Measurements from ENCODE around the gene PRR13. TPM values are rescaled to one million over a fixed set of nuclear protein-coding genes. Genes with fewer than 3 reads are reported as not detected.
"Not testable (repeated sequence)": the region's sequence is repeated elsewhere in the genome, so short reads cannot be mapped to it uniquely, and the experiment has no call there.

Gene PRR13, protein sequence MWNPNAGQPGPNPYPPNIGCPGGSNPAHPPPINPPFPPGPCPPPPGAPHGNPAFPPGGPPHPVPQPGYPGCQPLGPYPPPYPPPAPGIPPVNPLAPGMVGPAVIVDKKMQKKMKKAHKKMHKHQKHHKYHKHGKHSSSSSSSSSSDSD
- 100 to 1,000 TPM in 3 of 4 donors, 10 to 100 TPM in 1; 67.9 to 183 (median 175) TPM for polyA plus RNA-seq (ENCODE audit: insufficient read length in 4 of 4)

DNA sequence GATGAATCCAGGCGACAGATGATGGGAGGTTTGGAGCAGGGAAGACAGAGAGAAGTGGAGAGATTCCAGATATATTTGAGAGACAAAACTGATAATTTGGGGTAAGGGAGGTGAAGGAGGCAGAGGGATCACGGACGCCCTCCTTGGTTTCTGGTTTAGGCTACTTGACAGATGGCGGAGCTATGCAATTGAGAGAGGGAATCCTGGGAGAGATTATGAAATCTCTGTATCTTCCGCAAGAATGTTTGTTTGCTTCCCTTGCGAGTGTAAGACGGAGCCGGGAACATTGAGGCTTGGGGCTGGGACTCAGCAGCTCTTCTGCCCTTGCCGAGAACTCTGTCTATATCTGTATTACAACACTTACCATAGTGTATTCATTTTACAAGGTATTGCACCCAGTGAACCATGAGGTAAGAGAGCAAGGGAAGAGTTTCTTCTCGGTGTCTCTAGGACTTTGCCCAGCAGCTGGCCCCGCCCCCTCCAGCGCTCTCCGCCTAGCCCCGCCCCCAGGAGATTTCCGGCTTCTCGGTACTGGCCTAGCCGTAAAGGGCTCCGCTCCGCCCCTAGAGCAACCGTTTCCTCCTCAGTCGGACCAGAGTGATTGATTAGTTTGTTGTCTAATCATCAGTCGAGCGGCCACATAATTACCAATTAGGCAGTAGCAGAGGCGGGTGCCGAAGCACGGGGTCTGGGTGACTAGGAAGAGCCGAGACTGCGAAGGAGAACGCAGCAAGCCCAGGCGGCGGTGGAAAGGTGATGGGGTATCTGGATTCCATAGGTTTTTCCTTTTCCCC is at the start of gene PRR13:
Gene PRR13, plus strand, starts transcription at position 695 of the 794 bp plus-strand sequence. CDS start 981 bp downstream, outside the sequence.
- peak; percentile 93 to 98 (median 96) for DNase-seq (ENCODE audit: low read depth in 4 of 4, low spot score in 3 of 4)

DNA sequence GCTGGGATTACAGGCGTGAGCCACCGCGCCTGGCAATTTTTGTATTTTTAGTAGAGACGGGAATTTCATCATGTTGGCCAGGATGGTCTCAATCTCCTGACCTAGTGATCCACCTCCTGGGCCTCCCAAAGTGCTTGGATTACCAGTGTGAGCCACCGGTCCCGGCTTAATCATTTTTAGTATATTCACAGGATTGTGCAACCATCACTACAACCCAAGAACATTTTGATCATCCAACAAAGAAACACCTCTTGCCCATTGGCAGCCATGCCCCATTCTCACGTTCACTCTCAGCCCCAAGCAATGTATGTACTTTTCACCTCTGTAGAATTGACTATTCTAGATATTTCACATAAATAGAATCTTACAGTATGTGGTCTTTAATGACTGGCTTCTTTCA is 41.6 kb upstream of the PRR13 start:
- DNase-seq (ENCODE audit: low read depth in 4 of 4, low spot score in 3 of 4) = no peak

DNA sequence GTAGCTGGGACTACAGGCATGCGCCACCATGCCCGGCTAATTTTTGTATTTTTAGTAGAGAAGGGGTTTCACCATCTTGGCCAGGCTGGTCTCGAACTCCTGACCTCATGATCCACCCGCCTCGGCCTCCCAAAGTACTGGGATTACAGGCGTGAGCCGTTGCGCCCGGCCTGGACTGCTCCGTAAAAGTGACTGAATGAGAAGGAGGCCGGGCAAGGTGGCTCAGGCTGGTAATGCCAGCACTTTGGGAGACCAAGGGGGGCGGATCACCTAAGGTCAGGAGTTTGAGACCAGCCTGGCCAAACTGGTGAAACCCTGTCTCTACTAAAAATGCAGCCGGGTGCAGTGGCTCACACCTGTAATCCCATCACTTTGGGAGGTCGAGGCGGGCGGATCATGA is 39.2 kb upstream of the PRR13 start:
- DNase-seq (ENCODE audit: low read depth in 4 of 4, low spot score in 3 of 4) = not testable (repeated sequence)

DNA sequence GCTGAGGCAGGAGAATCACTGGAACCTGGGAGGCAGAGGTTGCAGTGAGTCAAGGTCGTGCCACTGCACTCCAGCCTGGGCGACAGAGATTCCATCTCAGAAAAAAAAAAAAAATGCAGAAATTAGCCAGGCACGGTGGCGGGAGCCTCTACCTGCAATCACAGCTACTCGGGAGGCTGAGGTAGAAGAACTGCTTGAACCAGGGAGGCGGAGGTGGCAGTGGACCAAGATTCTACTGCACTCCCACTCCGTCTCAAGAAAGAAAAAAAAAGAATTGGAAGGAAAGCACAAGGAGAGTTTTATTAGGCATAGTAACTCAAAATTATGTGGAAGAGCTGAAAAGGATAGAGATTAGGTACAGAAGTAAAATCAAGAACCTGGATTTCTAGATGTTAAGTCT is 38.7 kb upstream of the PRR13 start:
- no peak for DNase-seq (ENCODE audit: low read depth in 4 of 4, low spot score in 3 of 4)

DNA sequence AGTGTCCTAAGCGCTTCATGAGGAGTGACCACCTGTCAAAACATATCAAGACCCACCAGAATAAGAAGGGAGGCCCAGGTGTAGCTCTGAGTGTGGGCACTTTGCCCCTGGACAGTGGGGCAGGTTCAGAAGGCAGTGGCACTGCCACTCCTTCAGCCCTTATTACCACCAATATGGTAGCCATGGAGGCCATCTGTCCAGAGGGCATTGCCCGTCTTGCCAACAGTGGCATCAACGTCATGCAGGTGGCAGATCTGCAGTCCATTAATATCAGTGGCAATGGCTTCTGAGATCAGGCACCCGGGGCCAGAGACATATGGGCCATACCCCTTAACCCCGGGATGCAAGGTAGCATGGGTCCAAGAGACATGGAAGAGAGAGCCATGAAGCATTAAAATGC is 30.6 kb upstream of the PRR13 start:
- no peak for DNase-seq (ENCODE audit: low read depth in 4 of 4, low spot score in 3 of 4)

DNA sequence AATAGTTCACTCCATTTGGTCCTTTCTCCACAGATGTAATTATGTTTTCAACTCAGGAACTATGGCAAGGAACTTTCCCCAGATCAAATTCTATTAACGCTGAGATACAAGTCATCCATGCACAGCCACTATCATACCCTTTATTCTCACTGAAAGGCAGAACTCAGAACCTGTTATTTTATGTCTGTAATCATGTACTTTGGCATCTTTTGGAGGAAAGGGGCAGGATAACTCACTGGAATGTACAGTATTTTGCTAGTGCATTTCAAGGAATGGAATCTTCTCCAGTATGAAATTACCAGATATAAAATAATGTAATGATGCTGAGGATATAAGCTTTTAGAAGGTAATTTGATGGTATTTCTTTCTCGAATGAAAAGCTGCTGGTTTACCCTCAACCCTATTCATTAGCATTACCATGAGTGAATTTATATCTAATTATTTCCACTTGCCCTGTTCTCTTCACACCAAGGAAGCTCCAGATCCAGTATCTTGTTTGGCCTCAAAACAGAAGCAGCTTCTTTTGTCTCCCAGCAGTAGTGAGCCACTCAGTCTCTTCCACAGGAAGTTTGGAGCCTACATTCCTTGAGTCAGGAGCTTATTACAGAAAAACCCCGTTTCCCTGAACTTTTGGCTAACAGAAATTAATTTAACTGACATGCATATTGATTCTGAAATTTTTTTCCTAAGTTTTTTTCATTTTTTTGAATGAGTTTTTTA is 27.9 kb upstream of the PRR13 start:
- no peak for DNase-seq (ENCODE audit: low read depth in 4 of 4, low spot score in 3 of 4)

DNA sequence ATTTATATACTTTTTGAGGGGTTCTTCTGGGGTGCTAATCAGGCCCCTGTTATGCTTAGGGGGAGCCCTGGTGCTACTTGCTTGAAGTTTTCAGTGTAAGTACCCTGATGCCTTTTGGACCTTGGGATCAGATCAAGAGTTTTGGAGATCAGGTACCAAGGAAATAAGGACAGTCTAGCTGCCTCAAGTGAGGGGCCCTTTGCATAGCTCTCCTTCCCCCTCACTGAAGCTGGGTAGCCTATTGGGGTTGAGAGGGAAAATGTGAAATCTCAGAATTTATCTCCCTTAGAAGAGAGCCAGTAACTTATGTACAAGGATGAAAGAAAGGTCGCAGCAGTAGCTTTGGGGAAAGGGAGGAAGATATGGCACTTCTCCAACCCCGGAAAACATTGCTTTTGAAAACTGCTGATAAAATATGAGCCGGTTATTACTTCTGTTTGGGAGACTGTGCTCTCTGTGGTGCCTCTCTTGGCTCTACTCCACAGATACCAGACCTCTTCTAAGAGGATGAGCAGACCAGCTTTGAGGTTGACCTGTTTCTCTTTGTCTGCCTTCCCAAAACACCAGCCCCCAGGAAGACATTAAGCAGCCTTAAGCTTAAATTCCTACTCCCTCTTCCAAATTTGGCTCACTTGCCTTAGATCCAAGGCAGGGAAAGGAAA is 26.6 kb upstream of the PRR13 start:
- no peak for DNase-seq (ENCODE audit: low read depth in 4 of 4, low spot score in 3 of 4)

DNA sequence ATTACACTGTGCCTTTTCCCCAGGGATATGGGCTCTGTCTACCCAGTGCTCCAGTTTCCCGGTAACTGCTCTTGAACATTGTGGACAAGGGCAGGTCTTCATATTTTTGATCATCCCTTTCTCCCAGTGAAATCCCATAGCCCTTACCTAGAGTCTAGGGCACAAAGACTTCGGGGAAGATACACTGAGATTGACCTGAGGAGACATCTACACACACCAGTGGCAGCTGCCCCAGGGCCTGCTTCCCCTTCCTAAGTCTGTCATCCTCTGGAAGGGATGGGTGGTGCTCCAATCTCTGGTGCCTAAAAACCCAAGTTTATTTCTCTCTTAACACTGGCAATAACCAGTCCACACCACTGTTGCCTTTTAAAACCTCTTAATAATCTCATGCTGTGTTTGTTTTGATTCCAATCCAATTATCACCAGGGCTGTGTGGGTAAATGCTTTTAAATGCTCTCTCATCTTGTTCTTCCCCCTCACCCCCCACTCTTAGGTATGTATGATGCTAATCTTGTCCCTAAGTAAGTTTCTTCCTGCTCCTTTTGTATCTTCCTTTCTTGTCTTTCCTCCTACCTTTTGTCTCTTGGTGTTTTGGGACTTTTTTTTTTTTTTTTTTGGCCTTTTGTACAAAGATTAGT is 25.7 kb upstream of the PRR13 start:
- not testable (repeated sequence) for DNase-seq (ENCODE audit: low read depth in 4 of 4, low spot score in 3 of 4)

DNA sequence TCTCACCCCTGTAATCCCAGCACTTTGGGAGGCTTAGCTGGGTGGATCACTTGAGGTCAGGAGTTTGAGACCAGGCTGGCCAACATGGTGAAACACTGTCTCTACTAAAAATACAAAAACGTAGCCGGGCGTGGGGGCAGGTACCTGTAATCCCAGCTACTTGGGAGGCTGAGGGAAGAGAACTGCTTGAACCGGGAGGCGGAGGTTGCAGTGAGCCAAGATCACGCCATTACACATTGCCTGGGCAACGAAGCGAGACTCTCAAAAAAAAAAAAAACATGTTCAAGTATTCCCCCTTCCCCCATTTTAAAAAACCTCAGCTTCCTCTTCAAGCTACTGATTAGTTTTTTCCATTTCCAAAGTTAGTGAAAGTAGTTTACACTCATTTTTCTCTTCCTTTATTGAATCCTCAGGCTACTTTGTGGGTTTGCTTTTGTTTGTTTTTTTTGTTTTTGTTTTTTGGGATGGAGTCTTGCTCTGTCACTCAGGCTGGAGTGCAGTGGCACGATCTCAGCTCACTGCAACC is 24.2 kb upstream of the PRR13 start:
- DNase-seq (ENCODE audit: low read depth in 4 of 4, low spot score in 3 of 4) = not testable (repeated sequence)

DNA sequence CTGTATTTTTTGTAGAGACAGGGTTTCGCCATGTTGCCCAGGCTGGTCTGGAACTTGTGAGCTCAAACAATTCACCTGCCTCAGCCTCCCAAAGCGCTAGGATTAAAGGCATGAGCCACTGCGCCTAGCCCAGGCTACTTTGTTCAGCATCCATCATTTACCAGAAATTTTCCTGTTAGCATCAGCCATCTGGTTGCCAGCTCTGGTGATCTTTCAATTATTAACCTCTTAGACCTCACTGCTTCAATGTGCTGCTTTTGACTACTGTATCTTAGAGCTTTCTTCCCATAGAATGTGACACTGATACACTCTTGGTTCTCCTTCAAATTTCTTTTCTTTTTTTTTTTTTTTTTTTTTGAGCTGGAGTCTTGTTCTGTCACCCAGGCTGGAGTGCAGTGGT is 23.3 kb upstream of the PRR13 start:
- DNase-seq (ENCODE audit: low read depth in 4 of 4, low spot score in 3 of 4) = no peak

DNA sequence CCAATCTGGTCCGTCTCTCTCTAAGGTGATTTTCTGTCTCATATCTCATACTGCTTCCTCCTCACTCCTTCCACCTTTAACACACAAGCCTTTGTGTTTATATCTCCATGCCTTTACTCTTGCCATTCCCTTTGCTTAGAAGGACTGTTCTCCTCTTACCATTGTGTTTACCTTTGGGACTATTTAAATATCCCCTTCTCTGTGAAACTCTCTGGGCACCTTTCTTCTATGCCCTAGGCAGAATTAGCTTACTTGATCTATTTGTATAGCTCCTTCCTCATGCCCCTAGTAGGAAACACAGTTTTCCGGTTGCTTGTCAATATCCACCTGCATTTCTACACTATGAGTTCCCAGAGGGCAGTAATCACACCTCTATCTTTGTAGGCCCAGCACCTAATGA is 21.8 kb upstream of the PRR13 start:
- no peak for DNase-seq (ENCODE audit: low read depth in 4 of 4, low spot score in 3 of 4)

DNA sequence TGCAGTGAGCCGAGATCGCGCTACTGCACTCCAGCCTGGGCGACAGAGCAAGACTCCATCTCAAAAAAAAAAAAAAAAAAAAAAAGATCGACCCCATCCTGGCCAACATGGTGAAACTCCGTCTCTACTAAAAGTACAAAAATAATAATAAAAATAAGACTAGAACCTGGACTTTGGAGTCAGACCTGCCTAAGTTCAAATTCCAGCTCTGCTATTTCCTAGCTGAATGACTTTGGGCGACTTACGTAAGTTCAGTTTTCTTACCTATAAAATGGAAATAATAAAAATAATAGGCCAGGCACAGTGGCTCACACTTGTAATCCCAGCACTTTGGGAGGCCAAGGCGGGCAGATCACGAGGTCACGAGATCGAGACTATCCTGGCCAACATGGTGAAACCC is 19.3 kb upstream of the PRR13 start:
- DNase-seq (ENCODE audit: low read depth in 4 of 4, low spot score in 3 of 4) = not testable (repeated sequence)

DNA sequence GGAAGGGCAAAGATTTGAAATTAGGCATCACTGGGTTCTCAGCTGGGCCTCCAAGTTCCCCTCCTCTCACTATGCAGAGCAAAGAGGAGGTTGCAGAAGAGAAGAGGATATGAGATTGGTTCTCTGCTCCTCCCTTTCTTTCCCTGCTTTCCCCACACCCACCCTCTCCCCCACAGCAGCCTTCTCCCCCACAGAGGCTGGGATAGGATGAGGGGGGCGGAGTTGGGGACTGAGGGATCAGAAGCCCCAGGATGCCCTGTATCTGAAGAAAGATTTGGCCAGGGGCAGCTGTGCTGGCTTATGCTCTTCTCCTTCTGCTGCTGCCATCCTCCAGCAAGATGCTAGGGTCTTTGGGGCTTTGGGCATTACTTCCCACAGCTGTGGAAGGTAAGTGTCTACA is 17.9 kb upstream of the PRR13 start, which contains the start of gene AMHR2:
Gene AMHR2, plus strand, starts transcription at position 259 of the 400 bp plus-strand sequence. Its CDS starts 80 bp downstream, at position 339.
- DNase-seq (ENCODE audit: low read depth in 4 of 4, low spot score in 3 of 4) = no peak

DNA sequence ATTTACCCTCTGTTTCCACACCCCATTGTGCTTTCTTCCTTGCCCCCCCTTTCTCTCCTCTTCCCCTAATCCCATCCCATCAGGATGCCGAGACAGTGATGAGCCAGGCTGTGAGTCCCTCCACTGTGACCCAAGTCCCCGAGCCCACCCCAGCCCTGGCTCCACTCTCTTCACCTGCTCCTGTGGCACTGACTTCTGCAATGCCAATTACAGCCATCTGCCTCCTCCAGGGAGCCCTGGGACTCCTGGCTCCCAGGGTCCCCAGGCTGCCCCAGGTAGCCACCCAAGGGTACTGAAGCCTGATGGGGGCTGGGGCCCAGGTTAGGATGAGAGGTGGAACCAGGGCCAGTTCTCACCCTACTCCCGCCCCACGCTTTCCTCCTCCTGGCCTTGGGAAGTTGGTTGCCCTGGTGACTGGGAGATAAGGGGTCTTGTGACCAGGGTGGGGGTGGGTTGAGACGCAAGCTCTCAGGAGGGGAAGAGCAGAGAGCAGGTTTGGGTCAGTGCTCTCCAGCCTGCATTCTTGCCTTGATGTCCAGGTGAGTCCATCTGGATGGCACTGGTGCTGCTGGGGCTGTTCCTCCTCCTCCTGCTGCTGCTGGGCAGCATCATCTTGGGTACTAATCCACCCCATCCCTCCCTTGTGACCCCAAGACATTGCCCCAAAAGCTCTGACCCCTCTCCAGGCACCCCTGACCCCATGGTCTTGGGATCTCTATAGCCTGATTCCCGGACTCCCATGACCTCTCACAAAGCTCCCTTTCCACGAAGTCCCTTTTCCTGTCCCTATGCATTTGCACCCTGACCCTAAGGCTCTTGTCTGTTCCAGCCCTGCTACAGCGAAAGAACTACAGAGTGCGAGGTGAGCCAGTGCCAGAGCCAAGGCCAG is 16.7 kb upstream of the PRR13 start:
- DNase-seq (ENCODE audit: low read depth in 4 of 4, low spot score in 3 of 4) = no peak

DNA sequence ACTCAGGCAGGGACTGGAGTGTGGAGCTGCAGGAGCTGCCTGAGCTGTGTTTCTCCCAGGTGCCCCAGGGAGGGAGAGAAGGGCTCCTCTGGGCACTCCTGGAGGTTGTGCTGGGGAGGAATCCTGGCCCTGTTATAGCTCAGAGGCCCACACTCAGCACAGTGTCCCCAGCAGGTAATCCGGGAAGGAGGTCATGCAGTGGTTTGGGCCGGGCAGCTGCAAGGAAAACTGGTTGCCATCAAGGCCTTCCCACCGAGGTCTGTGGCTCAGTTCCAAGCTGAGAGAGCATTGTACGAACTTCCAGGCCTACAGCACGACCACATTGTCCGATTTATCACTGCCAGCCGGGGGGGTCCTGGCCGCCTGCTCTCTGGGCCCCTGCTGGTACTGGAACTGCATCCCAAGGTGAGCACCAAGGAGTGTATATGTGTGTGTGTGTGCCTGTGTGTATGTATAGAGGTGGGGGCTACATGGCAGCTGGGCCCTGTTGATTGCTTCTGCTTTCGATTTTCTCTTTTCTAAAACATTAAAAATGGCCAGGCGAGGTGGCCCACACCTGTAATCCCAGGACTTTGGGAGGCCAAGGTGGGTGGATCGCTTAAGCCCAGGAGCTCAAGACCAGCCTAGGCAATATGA is 15.9 kb upstream of the PRR13 start:
- no peak for DNase-seq (ENCODE audit: low read depth in 4 of 4, low spot score in 3 of 4)

DNA sequence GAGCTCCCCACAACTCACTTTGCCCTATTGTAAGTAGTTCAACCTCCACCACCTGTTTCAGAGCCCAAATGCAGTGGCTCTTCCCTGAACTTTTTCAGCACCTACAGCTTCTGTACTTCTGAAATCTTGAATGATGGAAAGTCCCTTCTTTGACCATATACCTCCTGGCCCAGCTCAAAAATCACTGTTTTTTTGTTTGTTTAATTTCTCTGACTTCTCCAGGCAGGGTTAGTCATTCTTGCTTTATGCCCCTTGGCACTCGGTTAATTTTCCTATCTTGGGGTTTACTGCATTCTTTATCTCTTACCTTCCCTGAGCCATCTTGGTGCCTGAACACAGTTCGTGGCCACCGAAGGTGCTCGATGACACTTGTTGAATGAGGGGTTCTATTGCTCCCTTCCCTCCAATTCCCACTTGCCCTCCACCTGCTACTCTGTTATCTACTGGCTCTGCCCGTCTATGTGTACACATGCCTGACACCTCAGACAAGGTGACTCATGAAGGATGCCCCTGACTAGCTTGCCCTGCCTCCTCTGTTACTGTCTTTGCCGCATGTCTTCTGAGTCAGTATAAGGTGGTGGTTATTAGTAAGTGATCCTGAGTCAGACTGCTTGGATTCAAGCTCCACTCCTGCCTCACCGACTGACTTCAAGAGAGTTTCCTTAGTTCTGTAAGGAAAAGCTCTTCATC is 13.5 kb upstream of the PRR13 start:
- DNase-seq (ENCODE audit: low read depth in 4 of 4, low spot score in 3 of 4) = no peak

DNA sequence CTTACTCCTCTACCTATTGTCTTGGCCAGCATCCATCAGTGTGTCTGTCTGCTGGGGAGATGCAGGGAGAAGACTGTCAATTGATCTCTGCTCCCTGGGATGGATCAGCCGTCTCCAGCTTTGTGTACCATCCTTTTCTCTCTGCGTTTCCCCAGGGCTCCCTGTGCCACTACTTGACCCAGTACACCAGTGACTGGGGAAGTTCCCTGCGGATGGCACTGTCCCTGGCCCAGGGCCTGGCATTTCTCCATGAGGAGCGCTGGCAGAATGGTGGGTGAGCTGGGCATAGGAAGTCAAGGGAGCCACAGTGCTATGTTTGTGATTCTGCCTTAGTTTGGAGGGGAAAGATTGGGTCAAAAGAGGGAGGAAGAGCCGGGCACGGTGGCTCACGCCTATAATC is 12.8 kb upstream of the PRR13 start:
- DNase-seq (ENCODE audit: low read depth in 4 of 4, low spot score in 3 of 4) = no peak

DNA sequence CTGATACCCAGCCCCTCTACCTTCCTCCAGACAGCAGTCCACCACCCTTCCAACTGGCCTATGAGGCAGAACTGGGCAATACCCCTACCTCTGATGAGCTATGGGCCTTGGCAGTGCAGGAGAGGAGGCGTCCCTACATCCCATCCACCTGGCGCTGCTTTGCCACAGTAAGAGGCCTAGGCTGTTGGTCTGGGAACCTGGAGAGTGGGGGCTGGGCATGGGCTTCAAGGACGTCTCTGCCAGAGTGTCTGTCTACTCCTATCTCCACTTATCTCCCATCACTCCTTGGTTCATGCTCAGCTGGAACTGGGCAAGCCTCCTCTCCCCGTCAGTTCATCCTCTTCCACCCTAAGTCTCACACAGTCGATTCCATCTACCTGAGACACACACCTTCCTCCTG is 11.4 kb upstream of the PRR13 start:
- no peak for DNase-seq (ENCODE audit: low read depth in 4 of 4, low spot score in 3 of 4)
